Glutamatergic neuron (in vitro differentiated cells): ENCODE data around the gene DAPK1. TPM values are rescaled to one million over a fixed set of nuclear protein-coding genes. Genes with fewer than 3 reads are reported as not detected.

Source experiments
- DNase-seq: peaks from one replicate; pipeline ENCODE4 v3.0.0; 2022
- H3K27ac Mint-ChIP-seq: one replicate; pipeline ENCODE4 v1.8.0; 2020; ENCODE audit warnings: mild to moderate bottlenecking, mixed read lengths, inconsistent platforms; ENCODE audit not compliant: unreplicated experiment
- H3K27me3 Mint-ChIP-seq: one replicate; pipeline ENCODE4 v1.8.0; 2020; ENCODE audit warnings: mild to moderate bottlenecking, moderate library complexity, mixed read lengths, inconsistent platforms; ENCODE audit not compliant: unreplicated experiment
- H3K36me3 Mint-ChIP-seq: one replicate; pipeline ENCODE4 v1.8.0; 2020; ENCODE audit warnings: mild to moderate bottlenecking, mixed read lengths, inconsistent platforms; ENCODE audit not compliant: unreplicated experiment
- H3K4me1 Mint-ChIP-seq: one replicate; pipeline ENCODE4 v1.8.0; 2020; ENCODE audit warnings: mild to moderate bottlenecking, low read depth, mixed read lengths, inconsistent platforms; ENCODE audit not compliant: unreplicated experiment
- H3K4me3 Mint-ChIP-seq: one replicate; pipeline ENCODE4 v1.8.0; 2020; ENCODE audit warnings: mild to moderate bottlenecking, mixed read lengths, inconsistent platforms; ENCODE audit not compliant: unreplicated experiment
- H3K9me3 Mint-ChIP-seq: one replicate; pipeline ENCODE4 v1.8.0; 2020; ENCODE audit warnings: mild to moderate bottlenecking, moderate library complexity, mixed read lengths, inconsistent platforms; ENCODE audit not compliant: unreplicated experiment
- total RNA-seq: library from RNA; stranded (reverse); fragmentation: NEBNext Ultra II Directional; extraction: Animal tissue kit (Norgen Biotek cat#: 25700); gene quantifications from one replicate; pipeline ENCODE4 v1.2.1, GENCODE V29; 2021; ENCODE audit not compliant: unreplicated experiment
- TF ChIP-seq, protein P1 (sequence below): fragments of 200-600 bp; sonication (generic); IDR thresholded peaks from one replicate; pipeline ENCODE4 v1.5.0; 2021; ENCODE audit not compliant: partially characterized antibody, unreplicated experiment

DAPK1 gene
- total RNA-seq, 1 donor from 2014 or later, result 384 TPM

DNA sequence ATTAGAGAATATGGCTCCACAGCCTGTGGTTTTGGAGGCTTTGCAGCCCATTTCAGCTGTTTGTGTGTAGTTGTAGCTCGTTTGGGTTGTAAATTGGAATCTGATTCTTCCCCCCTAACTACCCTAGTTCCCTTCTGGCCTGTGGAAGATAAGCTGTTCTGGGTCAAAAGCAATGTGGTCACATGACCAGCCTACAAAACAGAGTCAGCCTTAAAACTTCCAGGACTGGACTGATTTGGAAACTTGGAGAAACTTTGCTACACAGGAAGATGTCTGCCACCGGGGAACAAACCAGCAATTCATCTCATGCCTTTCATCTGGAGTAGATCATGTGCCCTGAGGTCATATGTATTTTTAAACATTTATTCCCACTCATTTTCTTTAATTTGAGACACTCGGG is 83.8 kb downstream of the DAPK1 start:
- Mint-ChIP-seq H3K27me3 (peaks cover 4% of the 10 kb centered on the region), H3K36me3 (no peaks in the 10 kb centered on the region), H3K9me3 (peaks cover 5% of the 10 kb centered on the region), H3K4me3 (no peak overlapping the region), H3K27ac (no peak overlapping the region), H3K4me1 (peaks cover 34% of the 10 kb centered on the region)
- no peak for DNase-seq
- TF ChIP-seq, protein P1, sequence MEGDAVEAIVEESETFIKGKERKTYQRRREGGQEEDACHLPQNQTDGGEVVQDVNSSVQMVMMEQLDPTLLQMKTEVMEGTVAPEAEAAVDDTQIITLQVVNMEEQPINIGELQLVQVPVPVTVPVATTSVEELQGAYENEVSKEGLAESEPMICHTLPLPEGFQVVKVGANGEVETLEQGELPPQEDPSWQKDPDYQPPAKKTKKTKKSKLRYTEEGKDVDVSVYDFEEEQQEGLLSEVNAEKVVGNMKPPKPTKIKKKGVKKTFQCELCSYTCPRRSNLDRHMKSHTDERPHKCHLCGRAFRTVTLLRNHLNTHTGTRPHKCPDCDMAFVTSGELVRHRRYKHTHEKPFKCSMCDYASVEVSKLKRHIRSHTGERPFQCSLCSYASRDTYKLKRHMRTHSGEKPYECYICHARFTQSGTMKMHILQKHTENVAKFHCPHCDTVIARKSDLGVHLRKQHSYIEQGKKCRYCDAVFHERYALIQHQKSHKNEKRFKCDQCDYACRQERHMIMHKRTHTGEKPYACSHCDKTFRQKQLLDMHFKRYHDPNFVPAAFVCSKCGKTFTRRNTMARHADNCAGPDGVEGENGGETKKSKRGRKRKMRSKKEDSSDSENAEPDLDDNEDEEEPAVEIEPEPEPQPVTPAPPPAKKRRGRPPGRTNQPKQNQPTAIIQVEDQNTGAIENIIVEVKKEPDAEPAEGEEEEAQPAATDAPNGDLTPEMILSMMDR, result no peak

- TF ChIP-seq, protein P1, result no peak
- Mint-ChIP-seq H3K36me3 (no peaks in the 10 kb centered on the region), H3K4me1 (peaks cover 37% of the 10 kb centered on the region), H3K27ac (no peak overlapping the region), H3K27me3 (peaks cover 3% of the 10 kb centered on the region), H3K4me3 (no peak overlapping the region), H3K9me3 (peaks cover 5% of the 10 kb centered on the region)
- DNase-seq, result no peak
Observed at GRCh38 chr9:87581949-87582637, 84.4 kb downstream of the DAPK1 start.

DNA sequence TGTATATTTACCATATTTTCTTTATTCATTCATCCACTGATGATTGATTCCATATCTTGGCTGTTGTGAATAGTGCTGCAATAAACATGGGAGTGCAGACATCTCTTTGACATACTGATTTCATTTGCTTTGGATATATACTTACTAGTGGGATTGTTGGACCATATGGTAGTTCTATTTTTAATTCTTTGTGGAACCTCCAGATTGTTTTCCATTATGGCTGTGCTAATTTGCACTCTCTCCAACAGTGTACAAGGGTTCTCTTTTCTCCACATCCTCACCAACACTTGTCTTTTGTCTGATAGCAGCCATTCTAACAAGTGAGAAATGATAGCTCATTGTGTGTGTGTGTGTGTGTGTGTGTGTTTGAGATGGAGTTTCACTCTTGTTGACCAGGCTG is 86.7 kb downstream of the DAPK1 start:
- Mint-ChIP-seq H3K9me3 (peaks cover 6% of the 10 kb centered on the region), H3K4me1 (peaks cover 42% of the 10 kb centered on the region), H3K27me3 (peaks cover 7% of the 10 kb centered on the region), H3K27ac (peak overlapping the region; percentile 14), H3K36me3 (no peaks in the 10 kb centered on the region), H3K4me3 (no peak overlapping the region)
- no peak for DNase-seq
- TF ChIP-seq, protein P1, result no peak

DNA sequence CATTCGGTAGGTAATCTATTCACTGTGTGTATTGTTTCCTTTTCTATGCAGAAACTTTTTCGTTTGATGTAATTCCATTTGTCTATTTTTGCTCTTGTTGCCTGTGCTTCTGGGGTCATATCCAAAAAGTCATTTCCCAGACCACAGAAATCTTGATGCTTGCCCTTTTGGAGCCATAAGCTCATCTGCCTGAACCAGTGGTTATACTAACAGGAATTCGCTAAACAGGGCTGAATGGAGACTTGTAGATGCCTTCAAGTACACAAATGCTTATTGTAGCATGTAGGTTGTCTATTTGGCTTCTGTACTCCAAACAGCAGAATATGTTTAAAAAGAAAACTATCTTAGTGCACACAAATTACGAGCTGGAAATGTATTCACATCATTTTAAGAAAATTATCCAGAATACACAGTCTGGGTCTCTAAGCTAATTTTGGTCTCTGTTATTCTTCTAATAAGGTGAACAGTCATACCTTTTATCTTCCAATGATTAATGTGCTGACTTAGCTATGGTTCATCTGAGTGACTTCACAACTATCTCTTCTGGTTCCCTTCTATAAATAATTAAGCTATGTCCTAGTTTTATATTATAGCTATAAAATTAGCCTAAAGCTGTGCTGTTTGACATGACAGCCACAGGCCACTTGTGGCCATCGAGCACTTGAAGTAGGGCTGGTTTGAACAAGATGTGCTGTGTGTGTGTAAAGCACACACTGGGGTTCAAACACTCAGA is 87.6 kb downstream of the DAPK1 start:
- Mint-ChIP-seq H3K4me1 (peaks cover 48% of the 10 kb centered on the region), H3K27me3 (peaks cover 7% of the 10 kb centered on the region), H3K27ac (no peak overlapping the region), H3K4me3 (no peak overlapping the region), H3K9me3 (peaks cover 8% of the 10 kb centered on the region), H3K36me3 (no peaks in the 10 kb centered on the region)
- DNase-seq, result no peak
- TF ChIP-seq, protein P1, result no peak
